IMR-90 (cell line): Measurements from ENCODE around the gene TLNRD1.

Source experiments
- BHLHE40 ChIP-seq: fragments of 150-350 bp; IDR thresholded peaks from 2 replicates; pipeline ENCODE4 v1.6.1; 2016; ENCODE audit warnings: mild to moderate bottlenecking, low read depth, low read length
- CEBPB ChIP-seq: IDR thresholded peaks from 2 replicates; pipeline ENCODE4 v1.6.1; 2012; ENCODE audit warnings: low read depth, low read length, improper control_type of control experiment
- CTCF ChIP-seq: conservative IDR thresholded peaks from 2 replicates; pipeline ENCODE4 v1.5.1; 2012; ENCODE audit warnings: mild to moderate bottlenecking, low read depth, low read length, improper control_type of control experiment
- MAZ ChIP-seq: IDR thresholded peaks from 2 replicates; pipeline ENCODE4 v1.6.1; 2012; ENCODE audit warnings: low read depth, mild to moderate bottlenecking, low read length, improper control_type of control experiment, moderate library complexity, borderline replicate concordance
- POLR2A ChIP-seq: IDR thresholded peaks from 2 replicates; pipeline ENCODE4 v1.6.1; 2012; ENCODE audit warnings: mild to moderate bottlenecking, low read depth, low read length
- RCOR1 ChIP-seq: IDR thresholded peaks from 2 replicates; pipeline ENCODE4 v1.6.1; 2012; ENCODE audit warnings: mild to moderate bottlenecking, low read length, improper control_type of control experiment; ENCODE audit not compliant: insufficient replicate concordance
- SMC3 ChIP-seq: fragments of 150-350 bp; IDR thresholded peaks from 2 replicates; pipeline ENCODE4 v1.6.1; 2016; ENCODE audit warnings: low read depth, mild to moderate bottlenecking, antibody characterized with exemption, low read length, moderate library complexity
- TF ChIP-seq, protein P1 (sequence below): fragments of 150-350 bp; IDR thresholded peaks from 2 replicates; pipeline ENCODE4 v1.6.1; 2017; ENCODE audit warnings: mild to moderate bottlenecking, antibody characterized with exemption, low read length, low read depth

DNA sequence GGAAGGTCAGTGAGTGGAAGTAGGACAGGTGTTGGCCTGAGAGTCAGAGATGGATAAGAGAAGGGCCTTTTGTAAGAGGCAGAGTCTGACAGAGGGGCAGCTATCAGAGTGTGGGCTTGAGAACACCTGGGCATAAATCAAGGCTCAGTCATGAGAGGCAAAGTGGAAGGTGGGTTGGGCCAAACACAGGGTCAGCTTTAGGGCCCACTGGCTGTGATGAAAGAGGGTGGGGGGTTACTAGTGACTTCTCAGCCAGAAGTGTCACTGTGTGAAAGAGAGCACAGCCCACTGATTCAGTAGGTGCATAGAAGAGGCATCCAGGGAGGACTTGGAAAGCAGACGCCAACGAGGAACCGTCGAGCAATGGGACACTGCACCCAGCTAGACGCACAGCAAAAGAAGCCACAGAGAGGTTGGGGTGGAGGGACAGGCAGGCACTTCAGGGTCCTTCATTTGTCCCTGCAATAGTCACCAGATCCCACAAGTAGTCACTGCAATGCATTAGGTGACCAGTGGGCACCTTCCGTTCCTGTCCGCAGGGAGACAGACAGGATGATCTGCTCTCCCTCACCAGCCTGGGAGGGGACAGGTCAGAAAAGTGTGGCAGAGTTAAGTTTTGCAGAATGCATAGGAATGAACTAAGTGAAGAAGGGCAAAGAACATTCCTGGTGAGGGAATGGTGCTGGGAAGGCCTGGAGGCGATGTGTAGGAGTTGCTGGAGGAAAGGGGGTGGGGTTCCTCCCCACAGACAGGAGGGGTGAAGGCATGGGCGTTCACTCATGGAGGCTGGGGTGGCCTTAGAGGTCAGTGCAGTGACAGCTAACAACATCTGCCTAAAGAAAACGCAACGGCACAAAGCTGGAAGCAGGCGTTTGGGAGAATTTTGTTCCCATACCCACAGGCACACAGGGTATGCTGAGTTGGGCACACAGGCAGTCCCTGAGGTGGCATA lies 47.4 kb upstream of the TLNRD1 start:
- TF ChIP-seq MAZ (no peak; the same call in 1 of the 2 replicates), CTCF (no peak), CEBPB (no peak), SMC3 (no peak), POLR2A (0 out of 2 replicates have a peak, but pooled peaks have one; percentile 22), BHLHE40 (no peak), RCOR1 (no peak)
- TF ChIP-seq, protein P1, sequence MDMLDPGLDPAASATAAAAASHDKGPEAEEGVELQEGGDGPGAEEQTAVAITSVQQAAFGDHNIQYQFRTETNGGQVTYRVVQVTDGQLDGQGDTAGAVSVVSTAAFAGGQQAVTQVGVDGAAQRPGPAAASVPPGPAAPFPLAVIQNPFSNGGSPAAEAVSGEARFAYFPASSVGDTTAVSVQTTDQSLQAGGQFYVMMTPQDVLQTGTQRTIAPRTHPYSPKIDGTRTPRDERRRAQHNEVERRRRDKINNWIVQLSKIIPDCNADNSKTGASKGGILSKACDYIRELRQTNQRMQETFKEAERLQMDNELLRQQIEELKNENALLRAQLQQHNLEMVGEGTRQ: no peak
